Left ventricle myocardium inferior (tissue), 1 donor: Measurements from ENCODE around the gene AKR7A2. TPM values are rescaled to one million over a fixed set of nuclear protein-coding genes. Genes with fewer than 3 reads are reported as not detected.
A peak's percentile ranks its signal among the peaks of the same experiment; 100 is the strongest.

ENCODE experiments used
- DNase-seq: peaks from one replicate; pipeline ENCODE4 v3.0.0-alpha.2; 2020
- H3K27ac ChIP-seq: fragments of 200-600 bp; replicated peaks from 2 replicates; pipeline ENCODE4 v1.8.0; 2021
- H3K27me3 ChIP-seq: fragments of 200-600 bp; 2 replicates; pipeline ENCODE4 v1.8.0; 2021; ENCODE audit warnings: low read depth
- H3K36me3 ChIP-seq: fragments of 200-600 bp; 2 replicates; pipeline ENCODE4 v1.8.0; 2021
- H3K4me1 ChIP-seq: fragments of 200-600 bp; 2 replicates; pipeline ENCODE4 v1.8.0; 2021
- H3K4me3 ChIP-seq: fragments of 200-600 bp; 2 replicates; pipeline ENCODE4 v1.8.0; 2021; ENCODE audit warnings: mild to moderate bottlenecking, moderate library complexity
- H3K9me3 ChIP-seq: fragments of 200-600 bp; replicated peaks from 2 replicates; pipeline ENCODE4 v1.8.0; 2021
- intact Hi-C: fragments of 100-400 bp; cut with micrococcal nuclease; formaldehyde crosslinking; loops from one replicate; pipeline ENCODE4 v1.11.0; 2022
- total RNA-seq: library from RNA; stranded (reverse); fragmentation: NEBNext Ultra II Directional; extraction: Animal tissue kit (Norgen Biotek cat#: 25700); gene quantifications from one replicate; pipeline ENCODE4 v1.2.1, GENCODE V29; 2021
- TF ChIP-seq, protein P1 (sequence below): fragments of 200-600 bp; IDR thresholded peaks from 2 replicates; pipeline ENCODE4 v1.8.0; 2021; ENCODE audit warnings: antibody characterized with exemption, mild to moderate bottlenecking, borderline replicate concordance
- donor health status: DM: no; HTN: yes; CAD: no; lungs with severe emphysema.

The AKR7A2 gene
- total RNA-seq, 1 donor from 2014 or later = 43.7 TPM

DNA sequence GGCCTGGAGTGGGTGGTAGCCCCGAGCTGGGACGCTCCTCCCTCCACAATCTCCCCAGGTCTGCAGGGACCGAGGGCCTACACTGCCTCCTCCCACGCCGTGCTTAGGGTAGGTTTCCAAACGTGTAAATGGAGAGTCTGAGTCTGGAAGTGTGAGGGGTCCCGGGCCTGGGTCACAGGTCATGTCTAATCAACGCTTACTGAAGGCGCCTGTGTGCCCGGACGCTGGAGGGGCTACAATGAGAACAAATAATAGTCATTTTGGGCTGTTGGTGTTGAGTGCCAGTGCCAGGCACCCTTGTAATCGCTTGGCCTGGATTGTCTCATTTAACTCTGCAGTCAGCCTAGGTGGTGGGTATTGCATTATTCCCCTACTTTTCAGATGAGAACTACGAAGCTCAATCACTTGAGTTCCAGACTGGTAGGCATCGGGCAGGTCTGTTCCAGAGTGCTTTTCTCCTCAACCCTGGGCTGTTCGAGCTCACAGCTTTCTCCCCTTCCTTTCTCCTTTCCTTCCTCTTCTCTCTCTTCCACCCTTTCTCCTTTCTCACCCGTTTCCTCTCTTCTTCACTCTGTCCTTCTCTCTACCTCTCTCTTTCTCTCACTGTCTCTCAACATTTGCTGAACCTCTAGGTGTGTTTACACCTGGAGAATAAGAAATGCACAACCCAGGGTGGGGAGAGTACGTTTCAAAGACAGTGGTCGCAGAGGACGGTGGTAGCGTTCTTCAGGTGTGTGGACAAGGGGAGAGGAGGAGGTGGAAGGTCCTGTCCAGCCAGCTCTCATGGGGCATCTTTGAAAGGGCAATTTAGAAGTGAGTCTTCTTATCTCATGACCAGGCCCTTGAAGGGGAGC is 1.1 kb upstream of the AKR7A2 start:
- no peaks in the 10 kb centered on the region for H3K27me3 ChIP-seq
- no peak for DNase-seq
- H3K4me3 ChIP-seq = peak overlapping the region; percentile 88
- no peaks in the 10 kb centered on the region for H3K9me3 ChIP-seq
- intact Hi-C loops = no loop called here
- H3K4me1 ChIP-seq = peaks cover 42% of the 10 kb centered on the region
- peaks cover 7% of the 10 kb centered on the region for H3K36me3 ChIP-seq
- H3K27ac ChIP-seq = peak overlapping the region; percentile 88
- TF ChIP-seq, protein P1, sequence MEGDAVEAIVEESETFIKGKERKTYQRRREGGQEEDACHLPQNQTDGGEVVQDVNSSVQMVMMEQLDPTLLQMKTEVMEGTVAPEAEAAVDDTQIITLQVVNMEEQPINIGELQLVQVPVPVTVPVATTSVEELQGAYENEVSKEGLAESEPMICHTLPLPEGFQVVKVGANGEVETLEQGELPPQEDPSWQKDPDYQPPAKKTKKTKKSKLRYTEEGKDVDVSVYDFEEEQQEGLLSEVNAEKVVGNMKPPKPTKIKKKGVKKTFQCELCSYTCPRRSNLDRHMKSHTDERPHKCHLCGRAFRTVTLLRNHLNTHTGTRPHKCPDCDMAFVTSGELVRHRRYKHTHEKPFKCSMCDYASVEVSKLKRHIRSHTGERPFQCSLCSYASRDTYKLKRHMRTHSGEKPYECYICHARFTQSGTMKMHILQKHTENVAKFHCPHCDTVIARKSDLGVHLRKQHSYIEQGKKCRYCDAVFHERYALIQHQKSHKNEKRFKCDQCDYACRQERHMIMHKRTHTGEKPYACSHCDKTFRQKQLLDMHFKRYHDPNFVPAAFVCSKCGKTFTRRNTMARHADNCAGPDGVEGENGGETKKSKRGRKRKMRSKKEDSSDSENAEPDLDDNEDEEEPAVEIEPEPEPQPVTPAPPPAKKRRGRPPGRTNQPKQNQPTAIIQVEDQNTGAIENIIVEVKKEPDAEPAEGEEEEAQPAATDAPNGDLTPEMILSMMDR = no peak

DNA sequence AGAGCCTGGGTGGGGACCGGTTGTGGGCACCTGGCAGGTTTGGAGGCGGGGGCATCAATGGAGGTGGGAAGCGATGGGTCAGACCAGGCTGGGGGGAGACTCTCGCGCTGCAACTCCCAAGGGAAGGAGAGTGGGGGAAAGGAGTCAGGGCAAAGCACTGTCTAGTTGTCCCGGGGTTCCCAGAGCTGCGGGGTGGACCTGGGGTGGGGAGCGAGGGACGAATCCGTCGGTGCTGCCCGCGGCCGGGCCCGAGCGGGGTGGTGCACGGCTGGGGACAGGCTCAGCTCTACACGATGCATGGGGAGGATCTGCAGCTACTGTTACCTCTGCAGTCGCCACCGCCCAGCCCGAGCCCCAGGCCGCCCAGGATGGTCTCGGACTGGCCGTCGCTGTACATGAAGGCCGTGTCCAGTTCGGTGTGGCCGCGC is 427 bp downstream of the AKR7A2 start:
- Histone ChIP-seq H3K4me3 (peak overlapping the region; percentile 88), H3K9me3 (no peaks in the 10 kb centered on the region), H3K4me1 (peaks cover 42% of the 10 kb centered on the region), H3K27ac (peak overlapping the region; percentile 88), H3K27me3 (no peaks in the 10 kb centered on the region), H3K36me3 (peaks cover 22% of the 10 kb centered on the region)
- TF ChIP-seq, protein P1 = no peak
- DNase-seq = no peak
- intact Hi-C loops = no loop called here

DNA sequence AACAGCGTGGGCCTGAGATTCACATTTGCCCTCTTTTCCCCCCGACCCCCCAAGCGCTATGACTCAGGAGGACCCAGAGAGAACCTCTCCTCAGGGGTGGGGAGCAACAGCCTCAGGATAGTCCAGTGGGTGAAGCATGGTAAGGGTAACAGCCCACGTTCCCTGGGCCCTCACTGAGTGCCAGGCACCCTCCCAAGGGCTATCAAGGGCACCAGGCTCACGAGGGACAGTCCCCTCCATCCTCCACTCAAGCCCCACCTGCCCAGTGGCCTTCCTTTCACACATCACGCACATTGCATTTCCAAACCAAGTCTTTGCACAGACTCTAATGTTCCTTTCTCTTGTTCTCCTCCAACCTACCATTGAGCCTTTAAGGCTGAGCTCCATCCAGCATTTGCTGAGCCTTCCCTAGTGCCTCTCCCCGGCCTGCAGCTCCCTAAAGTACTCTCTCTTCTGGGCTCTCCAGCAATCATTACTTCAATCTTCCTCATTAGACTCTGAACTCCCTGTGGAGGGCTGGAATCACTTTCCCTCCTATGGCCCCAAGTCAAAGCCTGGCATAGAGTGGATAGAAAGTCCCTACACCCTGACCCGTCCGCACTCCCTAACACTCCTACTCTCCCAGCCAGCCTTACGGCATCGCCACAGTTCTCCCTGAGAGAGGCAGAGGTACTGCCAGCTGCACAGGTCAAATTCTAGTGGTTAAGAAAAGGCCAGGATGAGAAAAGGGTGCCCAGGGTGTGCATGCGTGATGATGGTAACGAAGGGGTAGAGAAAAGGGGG is 1.0 kb downstream of the AKR7A2 start:
- peaks cover 28% of the 10 kb centered on the region for H3K36me3 ChIP-seq
- H3K4me1 ChIP-seq = peaks cover 41% of the 10 kb centered on the region
- DNase-seq = no peak
- no peaks in the 10 kb centered on the region for H3K27me3 ChIP-seq
- intact Hi-C loops = no loop called here
- H3K9me3 ChIP-seq = no peaks in the 10 kb centered on the region
- no peak overlapping the region for H3K27ac ChIP-seq
- peak overlapping the region; percentile 88 for H3K4me3 ChIP-seq
- TF ChIP-seq, protein P1 = no peak

DNA sequence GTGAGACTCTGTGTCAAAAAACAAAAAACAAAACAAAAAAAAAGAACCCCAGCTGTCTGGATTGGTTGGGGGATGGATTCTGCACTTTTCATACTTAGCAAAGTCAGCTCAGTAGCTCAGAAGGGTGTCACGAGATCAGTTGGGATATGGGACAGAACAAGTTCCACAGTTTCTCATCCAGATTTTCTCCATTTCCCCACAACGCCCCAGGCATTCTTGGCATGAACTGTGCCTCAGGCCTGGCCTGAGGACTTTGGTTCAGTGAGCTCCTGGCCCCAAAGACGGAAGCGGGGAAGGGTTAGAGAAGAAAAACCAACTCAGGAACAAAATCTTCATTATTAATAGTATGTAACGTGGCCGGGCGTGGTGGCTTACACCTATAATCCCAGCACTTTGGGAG is 1.9 kb downstream of the AKR7A2 start:
- intact Hi-C loops = no loop called here
- peaks cover 36% of the 10 kb centered on the region for H3K4me1 ChIP-seq
- TF ChIP-seq, protein P1 = no peak
- H3K27me3 ChIP-seq = no peaks in the 10 kb centered on the region
- no peak for DNase-seq
- H3K4me3 ChIP-seq = no peak overlapping the region
- H3K36me3 ChIP-seq = peaks cover 36% of the 10 kb centered on the region
- H3K27ac ChIP-seq = no peak overlapping the region
- no peaks in the 10 kb centered on the region for H3K9me3 ChIP-seq

DNA sequence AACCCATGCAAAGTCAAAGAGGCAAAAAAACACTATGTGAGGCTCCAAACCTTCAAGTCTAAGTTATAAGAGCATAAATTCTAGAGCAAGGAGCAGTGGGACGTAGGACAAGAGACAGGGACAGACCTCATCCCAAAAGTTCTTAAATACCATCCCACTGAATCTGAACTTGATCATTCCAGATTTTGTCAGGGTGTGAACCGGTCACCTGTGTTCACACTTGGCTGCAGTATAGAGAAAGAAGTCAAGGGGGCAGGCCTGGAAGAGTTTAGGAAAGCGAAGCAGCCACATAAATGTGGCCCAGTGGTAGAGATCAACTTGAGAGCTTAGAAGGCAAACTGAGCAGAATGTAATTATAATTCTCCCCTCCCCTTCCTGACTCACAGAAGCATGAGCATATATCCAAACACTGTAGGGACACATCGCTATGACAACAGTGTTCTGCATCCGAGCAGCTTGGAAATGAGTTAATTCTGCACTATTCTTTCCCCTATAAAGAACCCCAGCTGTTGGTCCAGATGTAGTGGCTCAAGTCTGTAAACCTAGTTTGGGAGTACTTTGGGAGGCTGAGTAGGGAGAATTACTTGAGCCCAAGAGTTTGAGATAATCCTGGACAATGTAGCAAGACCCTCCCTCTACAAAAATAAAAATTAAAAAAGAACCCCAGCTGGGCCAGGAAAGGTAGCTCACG is 2.7 kb downstream of the AKR7A2 start:
- TF ChIP-seq, protein P1 = no peak
- Histone ChIP-seq H3K4me3 (no peak overlapping the region), H3K27ac (no peak overlapping the region), H3K4me1 (peaks cover 36% of the 10 kb centered on the region), H3K27me3 (no peaks in the 10 kb centered on the region), H3K9me3 (no peaks in the 10 kb centered on the region), H3K36me3 (peaks cover 44% of the 10 kb centered on the region)
- intact Hi-C loops = no loop called here
- no peak for DNase-seq
